ENCODE data around the gene DPEP1. TPM values are rescaled to one million over a fixed set of nuclear protein-coding genes. Genes with fewer than 3 reads are reported as not detected.

The DPEP1 gene
- total RNA-seq, 6 experiments from 2014 or later = 0.93 TPM; not detected in 5

GRCh38 chr16:89599451-89599858, 14.0 kb upstream of the DPEP1 start:
- no CpG with 5 or more reads among the region's 8 CpGs for WGBS (ENCODE audit: insufficient coverage, low coverage, low lambda C conversion rate, missing lambda C conversion rate)
- Histone ChIP-seq H3K36me3 (no peaks in the 10 kb centered on the region), H3K27ac (no peak overlapping the region), H3K4me1 (no peaks in the 10 kb centered on the region), H3K27me3 (no peaks in the 10 kb centered on the region), H3K9me3 (no peaks in the 10 kb centered on the region), H3K4me3 (no peak overlapping the region)
- TF ChIP-seq POLR2A (IDR thresholded peaks at IDR 0.05) (no peak), CTCF (IDR thresholded peaks at IDR 0.05) (peak in 1 of 4 donors; percentile 5)
- intact Hi-C loops (cut with DNase I) = no loop called here
- DNase-seq (no peak), ATAC-seq (peak in 3 of 4 donors; percentile 7 to 16 (median 11))

GRCh38 chr16:89599902-89600301, 13.5 kb upstream of the DPEP1 start:
- intact Hi-C loops (cut with DNase I) = no loop called here
- TF ChIP-seq CTCF (IDR thresholded peaks at IDR 0.05) = no peak
- TF ChIP-seq POLR2A (IDR thresholded peaks at IDR 0.05) = no peak
- DNase-seq (no peak), ATAC-seq (no peak)
- Histone ChIP-seq H3K36me3 (no peaks in the 10 kb centered on the region), H3K4me3 (no peak overlapping the region), H3K9me3 (no peaks in the 10 kb centered on the region), H3K27ac (no peak overlapping the region), H3K27me3 (no peaks in the 10 kb centered on the region), H3K4me1 (no peaks in the 10 kb centered on the region)
- no CpG with 5 or more reads among the region's 10 CpGs for WGBS (ENCODE audit: insufficient coverage, low coverage, low lambda C conversion rate, missing lambda C conversion rate)

- Histone ChIP-seq H3K27ac (no peak overlapping the region), H3K36me3 (no peaks in the 10 kb centered on the region), H3K4me1 (no peaks in the 10 kb centered on the region), H3K4me3 (no peak overlapping the region), H3K27me3 (no peaks in the 10 kb centered on the region), H3K9me3 (no peaks in the 10 kb centered on the region)
- TF ChIP-seq CTCF (IDR thresholded peaks at IDR 0.05) (no peak), POLR2A (IDR thresholded peaks at IDR 0.05) (no peak)
- ATAC-seq = no peak
- DNase-seq = no peak
- intact Hi-C loops (cut with DNase I) = no loop called here
- 60% methylated on average over 7 of the region's 12 CpGs for WGBS (ENCODE audit: insufficient coverage, low coverage, low lambda C conversion rate, missing lambda C conversion rate)
Measured at GRCh38 chr16:89600427-89600826, 13.0 kb upstream of the DPEP1 start.

GRCh38 chr16:89600956-89601355, 12.5 kb upstream of the DPEP1 start:
- H3K27me3 ChIP-seq = no peaks in the 10 kb centered on the region
- no peak for DNase-seq
- no peaks in the 10 kb centered on the region for H3K9me3 ChIP-seq
- H3K4me3 ChIP-seq = no peak overlapping the region
- TF ChIP-seq CTCF (IDR thresholded peaks at IDR 0.05) (no peak), POLR2A (IDR thresholded peaks at IDR 0.05) (no peak)
- ATAC-seq = no peak
- intact Hi-C loops (cut with DNase I) = no loop called here
- 83% methylated on average over 2 of the region's 8 CpGs for WGBS (ENCODE audit: insufficient coverage, low coverage, low lambda C conversion rate, missing lambda C conversion rate)
- H3K27ac ChIP-seq = no peak overlapping the region
- H3K4me1 ChIP-seq = no peaks in the 10 kb centered on the region
- no peaks in the 10 kb centered on the region for H3K36me3 ChIP-seq

- DNase-seq (no peak), ATAC-seq (no peak)
- Histone ChIP-seq H3K9me3 (no peaks in the 10 kb centered on the region), H3K4me3 (no peak overlapping the region), H3K27ac (no peak overlapping the region), H3K4me1 (no peaks in the 10 kb centered on the region), H3K27me3 (no peaks in the 10 kb centered on the region), H3K36me3 (no peaks in the 10 kb centered on the region)
- WGBS (ENCODE audit: insufficient coverage, low coverage, low lambda C conversion rate, missing lambda C conversion rate) = 60% methylated on average over 3 of the region's 22 CpGs
- intact Hi-C loops (cut with DNase I) = no loop called here
- TF ChIP-seq POLR2A (IDR thresholded peaks at IDR 0.05) (no peak), CTCF (IDR thresholded peaks at IDR 0.05) (no peak)
Measured at GRCh38 chr16:89601906-89602272, 11.6 kb upstream of the DPEP1 start.
